Mucosa of descending colon (tissue), 3 donors: ENCODE results near the gene SF3A1. TPM values are rescaled to one million over a fixed set of nuclear protein-coding genes. Genes with fewer than 3 reads are reported as not detected.

Source experiments
- ATAC-seq: fragments of 200-7000 bp; cut with Tn5 transposase; one replicate; pipeline ENCODE4 v1.9.1; 2020; ENCODE audit warnings: mild to moderate bottlenecking, moderate library complexity
- DNase-seq, 3 donors: peaks; one replicate each; pipeline ENCODE4 v3.0.0-alpha.2; 2020
- H3K36me3 ChIP-seq: fragments of 200-600 bp; one replicate; pipeline ENCODE4 v1.8.0; 2021; ENCODE audit warnings: low read depth, mild to moderate bottlenecking
- H3K4me1 ChIP-seq: fragments of 200-600 bp; one replicate; pipeline ENCODE4 v1.8.0; 2021; ENCODE audit warnings: low read depth, mild to moderate bottlenecking
- H3K4me3 ChIP-seq: fragments of 200-600 bp; one replicate; pipeline ENCODE4 v1.8.0; 2021; ENCODE audit warnings: mild to moderate bottlenecking
- H3K9me3 ChIP-seq: fragments of 200-600 bp; one replicate; pipeline ENCODE4 v1.8.0; 2021; ENCODE audit warnings: mild to moderate bottlenecking
- CTCF ChIP-seq: fragments of 200-600 bp; IDR thresholded peaks from one replicate; pipeline ENCODE4 v1.8.0; 2022; ENCODE audit warnings: antibody characterized with exemption, mild to moderate bottlenecking
- intact Hi-C, 2 donors: fragments of 100-400 bp; cut with DNase I in 1 of 2; cut with micrococcal nuclease in 1 of 2; formaldehyde crosslinking; loops; one replicate each; pipeline versions ENCODE4 v1.11.0 to v1.11.1; 2022; cut with DNase I, micrococcal nuclease
- total RNA-seq, 3 donors: library from RNA; stranded (reverse); fragmentation: NEBNext Ultra II Directional in 2 of 3; extraction: Animal tissue kit (Norgen Biotek cat#: 25700) in 2 of 3; gene quantifications; one replicate each; pipeline versions ENCODE4 v1.2.1 to v1.2.4, GENCODE V29; 2021 to 2023
- donor health status: DM: no; HTN: no; CAD: no; lungs with moderate emphysema.
- donor health status: DM: no; HTN: no; CAD: no.
- donor health status: DM: no; HTN: yes; CAD: no.

SF3A1 gene
- total RNA-seq, 3 donors from 2014 or later: 133 to 152 (median 151) TPM

- Histone ChIP-seq H3K9me3 (no peaks in the 10 kb centered on the region), H3K4me1 (peaks cover 33% of the 10 kb centered on the region), H3K36me3 (no peaks in the 10 kb centered on the region), H3K4me3 (peak overlapping the region; percentile 75)
- DNase-seq (peak; percentile 64 to 77 (median 72)), ATAC-seq (peak; percentile 64)
- TF ChIP-seq CTCF: no peak
- intact Hi-C loops: no loop called here
These were observed 30.4 kb downstream of the SF3A1 start for GRCh38 chr22:30326255-30326705.

GRCh38 chr22:30325724-30326254 lies 30.9 kb downstream of the SF3A1 start:
- intact Hi-C loops: no loop called here
- Histone ChIP-seq H3K4me3 (peak overlapping the region; percentile 75), H3K4me1 (peaks cover 35% of the 10 kb centered on the region), H3K9me3 (no peaks in the 10 kb centered on the region), H3K36me3 (no peaks in the 10 kb centered on the region)
- ATAC-seq: no peak
- TF ChIP-seq CTCF: no peak
- peak in 1 of 3 donors; percentile 46 for DNase-seq

- DNase-seq: peak in 1 of 3 donors; percentile 81
- no peak for TF ChIP-seq CTCF
- Histone ChIP-seq H3K4me1 (peaks cover 37% of the 10 kb centered on the region), H3K9me3 (no peaks in the 10 kb centered on the region), H3K4me3 (peak overlapping the region; percentile 75), H3K36me3 (no peaks in the 10 kb centered on the region)
- ATAC-seq: peak; percentile 54
- intact Hi-C loops: no loop called here
These were observed 31.5 kb downstream of the SF3A1 start for GRCh38 chr22:30325065-30325720.

DNA sequence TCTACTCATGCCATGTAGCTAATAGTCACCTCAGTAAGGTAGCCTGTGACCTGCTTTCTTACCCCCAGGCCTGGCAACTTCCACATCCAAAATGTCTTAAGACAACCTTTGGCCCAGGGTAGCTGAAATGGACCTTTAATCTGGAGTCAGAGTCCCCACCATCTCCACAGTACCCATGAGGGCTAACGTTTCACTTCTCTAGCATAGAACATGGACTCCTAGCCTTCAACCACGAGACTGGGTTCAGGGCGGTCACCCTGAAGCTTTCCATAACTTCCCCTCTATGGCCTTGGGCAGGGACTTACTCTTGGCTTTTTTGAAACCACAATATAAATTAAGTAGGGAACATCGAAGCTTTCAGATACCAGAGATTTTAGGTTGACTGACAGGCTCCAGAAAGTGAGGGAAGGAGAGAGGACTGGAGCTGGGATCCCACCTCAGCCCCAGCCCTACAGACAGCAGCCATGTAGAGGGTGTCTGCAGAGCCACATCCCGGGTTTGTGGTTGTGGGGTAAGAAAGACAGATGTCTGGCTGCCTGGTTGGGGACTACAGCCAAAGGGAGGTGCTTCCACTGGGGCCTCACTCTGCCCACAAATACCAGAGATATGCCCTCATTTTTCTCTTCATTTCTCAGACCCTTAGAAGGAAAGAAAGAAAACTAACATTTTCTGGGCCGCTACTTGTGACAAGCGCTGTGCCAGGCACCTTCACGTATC lies 32.5 kb downstream of the SF3A1 start:
- Histone ChIP-seq H3K4me1 (peaks cover 37% of the 10 kb centered on the region), H3K36me3 (no peaks in the 10 kb centered on the region), H3K4me3 (no peak overlapping the region), H3K9me3 (no peaks in the 10 kb centered on the region)
- TF ChIP-seq CTCF: no peak
- ATAC-seq (no peak), DNase-seq (no peak)
- intact Hi-C loops: no loop called here

DNA sequence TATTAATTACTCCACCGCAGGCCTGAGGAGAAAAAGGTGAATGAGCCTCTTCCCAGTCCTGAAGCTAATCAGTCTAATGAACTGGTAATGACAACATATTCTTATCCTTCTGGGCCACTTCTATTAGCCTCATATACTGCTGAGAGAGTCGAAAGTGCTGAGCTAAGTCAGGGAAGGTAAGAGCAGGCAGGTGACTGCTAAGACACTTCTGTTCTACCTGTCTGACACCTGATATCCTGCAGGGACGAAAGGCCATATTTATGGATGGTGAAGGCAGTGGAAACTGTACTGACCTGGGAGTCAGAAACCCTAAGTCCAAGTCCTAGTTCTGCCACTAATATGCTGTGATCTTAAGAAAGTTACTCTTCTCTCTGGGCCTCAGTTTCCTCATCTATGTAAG lies 33.4 kb downstream of the SF3A1 start:
- intact Hi-C loops: no loop called here
- H3K4me1 ChIP-seq: peaks cover 37% of the 10 kb centered on the region
- no peak for TF ChIP-seq CTCF
- DNase-seq (no peak), ATAC-seq (no peak)
- no peaks in the 10 kb centered on the region for H3K36me3 ChIP-seq
- H3K9me3 ChIP-seq: no peaks in the 10 kb centered on the region
- no peak overlapping the region for H3K4me3 ChIP-seq
